HepG2 (cell line): ENCODE measurements around the gene GPSM1. TPM values are rescaled to one million over a fixed set of nuclear protein-coding genes. Genes with fewer than 3 reads are reported as not detected.

Source experiments
- ATAC-seq: fragments of 200-7000 bp; cut with Tn5 transposase; 3 replicates; pipeline ENCODE4 v1.9.1; 2020; ENCODE audit warnings: mild to moderate bottlenecking, moderate library complexity
- BruUV-seq: library from RNA; stranded (reverse); fragments of 400-500 nt; replicated peaks from 2 replicates; lab custom pipeline; 2021; lab: Mats Ljungman, UMichigan
- CTCF ChIA-PET: fragments of 300-600 bp; formaldehyde crosslinking; extraction: SDS; loops from one replicate; lab custom pipeline; 2021; ENCODE audit warnings: low total read pairs, inconsistent platforms, low intra/inter-chr PET ratio; lab: Yijun Ruan, JAX
- POLR2A ChIA-PET: fragments of 350-600 bp; sonication (Branson Sonifier 250); formaldehyde crosslinking; loops from one replicate; lab custom pipeline; 2020; ENCODE audit warnings: antibody characterized with exemption, inconsistent platforms; lab: Yijun Ruan, JAX
- DNase-seq: peaks from one replicate; pipeline ENCODE4 v3.0.0-alpha.2; 2015; ENCODE audit warnings: low spot score
- FAIRE-seq: peaks from 3 replicates; lab custom pipeline; 2011; peaks lifted over from hg19 to GRCh38; lab: Jason Lieb, UNC
- H2AFZ ChIP-seq: one replicate; pipeline ENCODE4 v1.6.1; 2011; ENCODE audit warnings: low read length, inconsistent platforms
- H3K27ac ChIP-seq: fragments of 300-600 bp; 3 replicates; pipeline ENCODE4 v1.8.0; 2011; ENCODE audit warnings: mixed run types, mild to moderate bottlenecking, mixed read lengths, low read length, inconsistent platforms; ENCODE audit not compliant: insufficient read depth; ENCODE audit errors: extremely low read length
- H3K27me3 ChIP-seq, 2 experiments: fragments of 200-600 bp in 1 of 2; 2 replicates in 1 of 2; 3 replicates in 1 of 2; pipeline versions ENCODE4 v1.6.0 to v1.8.0; 2011; ENCODE audit warnings: low read length in 2 of 2, mild to moderate bottlenecking in 2 of 2, moderate library complexity in 2 of 2, inconsistent platforms in 1 of 2; ENCODE audit not compliant: insufficient read depth in 2 of 2, control insufficient read depth in 1 of 2
- H3K36me3 ChIP-seq, 2 experiments: fragments of 200-600 bp in 1 of 2; replicated peaks in 1 of 2; 2 replicates in 1 of 2; 3 replicates in 1 of 2; pipeline versions ENCODE4 v1.5.1 to v1.8.0; 2011; ENCODE audit warnings: low read length in 2 of 2, inconsistent platforms in 1 of 2; ENCODE audit not compliant: insufficient read depth in 2 of 2, control insufficient read depth in 1 of 2
- H3K4me1 ChIP-seq: 2 replicates; pipeline ENCODE4 v1.5.1; 2012; ENCODE audit warnings: low read length, inconsistent platforms; ENCODE audit not compliant: insufficient read depth
- H3K4me2 ChIP-seq: 2 replicates; pipeline ENCODE4 v1.6.0; 2011; ENCODE audit warnings: low read depth, low read length, inconsistent platforms
- H3K4me3 ChIP-seq, 3 experiments: fragments of 200-600 bp in 1 of 3; sonication (generic), shearing (Covaris generic) in 1 of 3; replicated peaks in 1 of 3; 2 replicates each; pipeline ENCODE4 v1.5.1; 2011 to 2016; ENCODE audit warnings: low read length in 3 of 3, inconsistent platforms in 2 of 3, low read depth in 2 of 3, mild to moderate bottlenecking in 2 of 3, control low read depth in 1 of 3, mixed read lengths in 1 of 3; ENCODE audit not compliant: insufficient read depth in 1 of 3
- H3K79me2 ChIP-seq: one replicate; pipeline ENCODE4 v1.6.1; 2011; ENCODE audit warnings: low read length, inconsistent platforms; ENCODE audit not compliant: insufficient read depth
- H3K9ac ChIP-seq: 2 replicates; pipeline ENCODE4 v1.6.0; 2011; ENCODE audit warnings: mild to moderate bottlenecking, low read depth, low read length, inconsistent platforms; ENCODE audit not compliant: insufficient read depth
- H3K9me3 ChIP-seq: 2 replicates; pipeline ENCODE4 v1.5.1; 2012; ENCODE audit warnings: mild to moderate bottlenecking, low read length
- H4K20me1 ChIP-seq: 2 replicates; pipeline ENCODE4 v1.6.0; 2011; ENCODE audit warnings: inconsistent platforms, mild to moderate bottlenecking, low read length, moderate library complexity; ENCODE audit not compliant: insufficient read depth
- MEIS2 ChIP-seq: sonication (generic); formaldehyde crosslinking; IDR thresholded peaks from 2 replicates; pipeline ENCODE4 v1.9.0; 2021; ENCODE audit warnings: mild to moderate bottlenecking, missing genetic modification reagents
- MXD4 ChIP-seq: IDR thresholded peaks from 2 replicates; pipeline ENCODE4 v1.6.1; 2016; ENCODE audit warnings: mild to moderate bottlenecking, missing biosample characterization, missing genetic modification reagents
- PTBP1 ChIP-seq: fragments of 200-400 bp; formaldehyde crosslinking; IDR thresholded peaks from 2 replicates; pipeline ENCODE4 v1.6.1; 2018; ENCODE audit warnings: low read length, low read depth; ENCODE audit not compliant: poor library complexity, severe bottlenecking
- ZNF781 ChIP-seq: sonication (generic); formaldehyde crosslinking; IDR thresholded peaks from 2 replicates; pipeline ENCODE4 v1.5.1; 2020; ENCODE audit warnings: borderline replicate concordance, mild to moderate bottlenecking, missing genetic modification reagents; ENCODE audit errors: not compliant biosample characterization
- WGBS: methylation state at CpG from one replicate; pipeline ENCODE4 v1.1.6; 2017; ENCODE audit warnings: low lambda C conversion rate; 5-methylcytosine and 5-hydroxymethylcytosine counted together
- in situ Hi-C: cut with HindIII; loops from 2 replicates; pipeline ENCODE4 v1.10.0; 2017; ENCODE audit warnings: low pct_unique_long_range_greater_than_20kb; ENCODE audit not compliant: extremely low pct_ligation_motif_present
- intact Hi-C: fragments of 100-400 bp; cut with micrococcal nuclease; formaldehyde crosslinking; loops from one replicate; pipeline ENCODE4 v1.10.0; 2022; ENCODE audit not compliant: unreplicated experiment
- polyA plus RNA-seq, 8 experiments: library from polyadenylated mRNA; depleted of rRNA in 3 of 8; stranded (reverse) in 7 of 8; unstranded in 1 of 8; fragments of >200 nt; fragmentation: Illumina TruSeq in 4 of 8; extraction: Trizol in 4 of 8; gene quantifications; 2 replicates each; pipeline versions ENCODE4 v1.2.1 to v1.2.3, GENCODE V29; 2011 to 2016; ENCODE audit warnings: low read depth in 4 of 8, missing spikeins in 1 of 8, mixed read lengths in 1 of 8; ENCODE audit not compliant: insufficient read depth in 1 of 8
- total RNA-seq, 5 experiments: library from RNA; depleted of rRNA; stranded (reverse); fragments of >200 nt; fragmentation: Illumina TruSeq; extraction: Trizol; gene quantifications; 2 replicates each; pipeline ENCODE4 v1.2.3, GENCODE V29; 2016; ENCODE audit warnings: low read depth in 1 of 5

Gene GPSM1
- total and polyA plus RNA-seq, 2 of the 13 experiments (the other 11 are each of a cell fraction or from before 2014, with no cell fraction given) = 1.0 to 2.4 TPM

- FAIRE-seq = no peak
- H3K9me3 ChIP-seq = no peaks in the 10 kb centered on the region
- no peak overlapping the region for H3K9ac ChIP-seq
- H3K79me2 ChIP-seq = no peaks in the 10 kb centered on the region
- ATAC-seq = no peak
- H3K36me3 ChIP-seq = peaks cover 18 to 28% of the 10 kb centered on the region in 2 experiments; a peak in 3 of 5 replicates
- in situ Hi-C loops = no loop called here
- ChIA-PET CTCF (no interaction called here), POLR2A (no interaction called here)
- no peak overlapping the region for H3K27ac ChIP-seq
- H3K27me3 ChIP-seq = no peaks in the 10 kb centered on the region
- H3K4me1 ChIP-seq = peaks cover 10% of the 10 kb centered on the region
- no peak overlapping the region for H2AFZ ChIP-seq
- H3K4me2 ChIP-seq = no peak overlapping the region
- intact Hi-C loops = no loop called here
- no peak for TF ChIP-seq ZNF781
- TF ChIP-seq MEIS2 (CRISPR knock-in tag) = no peak
- TF ChIP-seq MXD4 = no peak
- WGBS = 95% methylated on average over 12 of the region's 18 CpGs
- no TSS peak for BruUV-seq
- no peaks in the 10 kb centered on the region for H4K20me1 ChIP-seq
- DNase-seq = no peak
- H3K4me3 ChIP-seq = no peak overlapping the region
These were observed 51.6 kb downstream of the GPSM1 start for GRCh38 chr9:136379003-136379287.

- Histone ChIP-seq H3K4me2 (no peak overlapping the region), H3K27ac (no peak overlapping the region), H4K20me1 (no peaks in the 10 kb centered on the region), H3K27me3 (no peaks in the 10 kb centered on the region), H3K9ac (no peak overlapping the region), H3K4me1 (0 out of 2 replicates have a peak, but pooled peaks cover 7% of the 10 kb centered on the region), H3K79me2 (no peaks in the 10 kb centered on the region), H3K9me3 (no peaks in the 10 kb centered on the region), H3K4me3 (no peak overlapping the region), H3K36me3 (peaks cover 20 to 32% of the 10 kb centered on the region in 2 experiments; a peak in 3 of 5 replicates), H2AFZ (no peak overlapping the region)
- POLR2A ChIA-PET = no interaction called here
- DNase-seq (no peak), ATAC-seq (no peak), FAIRE-seq (no peak)
- BruUV-seq = no TSS peak
- WGBS = 90% methylated on average over 2 of the region's 11 CpGs
- CTCF ChIA-PET = no interaction called here
- intact Hi-C loops (no loop called here), in situ Hi-C loops (no loop called here)
- no peak for TF ChIP-seq PTBP1
These were observed 52.1 kb downstream of the GPSM1 start for GRCh38 chr9:136379401-136379800.
